Loucy (cell line): Measurements from ENCODE around the gene SCN4A.

Experiments used
- H2AFZ ChIP-seq: fragments of 200-600 bp; sonication (generic); 2 replicates; pipeline ENCODE4 v1.6.0; 2016; ENCODE audit warnings: antibody characterized with exemption, mild to moderate bottlenecking, low read length, moderate library complexity
- H3F3A ChIP-seq: fragments of 200-600 bp; 2 replicates; pipeline ENCODE4 v1.6.0; 2016; ENCODE audit warnings: antibody characterized with exemption, low read depth, mild to moderate bottlenecking
- H3K27me3 ChIP-seq: fragments of 200-600 bp; sonication (generic); 2 replicates; pipeline ENCODE4 v1.6.1; 2014; ENCODE audit warnings: low read length, mild to moderate bottlenecking; ENCODE audit not compliant: insufficient read depth, poor library complexity, severe bottlenecking
- H3K36me3 ChIP-seq: fragments of 200-600 bp; sonication (generic); 2 replicates; pipeline ENCODE4 v1.6.1; 2016; ENCODE audit warnings: low read length; ENCODE audit not compliant: insufficient read depth
- H3K4me1 ChIP-seq: fragments of 200-600 bp; sonication (generic); 2 replicates; pipeline ENCODE4 v1.5.1; 2014; ENCODE audit warnings: low read length, mild to moderate bottlenecking; ENCODE audit not compliant: insufficient read depth, poor library complexity, severe bottlenecking
- H3K4me2 ChIP-seq: fragments of 200-600 bp; sonication (generic); 2 replicates; pipeline ENCODE4 v1.6.0; 2014; ENCODE audit warnings: antibody characterized with exemption, low read length, low read depth, mild to moderate bottlenecking; ENCODE audit not compliant: poor library complexity, severe bottlenecking
- H3K4me3 ChIP-seq: fragments of 200-600 bp; sonication (generic); 2 replicates; pipeline ENCODE4 v1.5.1; 2014; ENCODE audit warnings: low read length, mild to moderate bottlenecking, mixed read lengths; ENCODE audit not compliant: poor library complexity, severe bottlenecking
- H3K79me2 ChIP-seq: fragments of 200-600 bp; sonication (generic); 2 replicates; pipeline ENCODE4 v1.6.1; 2014; ENCODE audit warnings: low read length; ENCODE audit not compliant: insufficient read depth
- H3K9ac ChIP-seq: fragments of 200-600 bp; sonication (generic); 2 replicates; pipeline ENCODE4 v1.6.0; 2014; ENCODE audit warnings: mild to moderate bottlenecking, low read depth, low read length, moderate library complexity; ENCODE audit not compliant: poor library complexity, severe bottlenecking
- H3K9me2 ChIP-seq: fragments of 200-600 bp; sonication (generic); replicated peaks from 2 replicates; pipeline ENCODE4 v1.6.1; 2016; ENCODE audit warnings: low read depth, low read length, mixed read lengths
- H3K9me3 ChIP-seq: fragments of 200-600 bp; sonication (generic); 2 replicates; pipeline ENCODE4 v1.6.1; 2014; ENCODE audit warnings: mild to moderate bottlenecking, antibody characterized with exemption, low read length, low read depth; ENCODE audit not compliant: insufficient read depth
- H4K20me1 ChIP-seq: fragments of 200-600 bp; sonication (generic); 2 replicates; pipeline ENCODE4 v1.6.0; 2014; ENCODE audit warnings: antibody characterized with exemption, low read length, mild to moderate bottlenecking; ENCODE audit not compliant: insufficient read depth, poor library complexity, severe bottlenecking
- CTCF ChIP-seq: fragments of 200-600 bp; sonication (generic); conservative IDR thresholded peaks from 2 replicates; pipeline ENCODE4 v1.5.1; 2014; ENCODE audit warnings: mild to moderate bottlenecking, antibody characterized with exemption, low read length
- EZH2phosphoT487 ChIP-seq: fragments of 200-600 bp; IDR thresholded peaks from 2 replicates; pipeline ENCODE4 v1.6.1; 2018; ENCODE audit warnings: antibody characterized with exemption, mild to moderate bottlenecking, moderate library complexity, borderline replicate concordance

Gene SCN4A

GRCh38 chr17:63954402-63955063 is 18.2 kb downstream of the SCN4A start:
- Histone ChIP-seq H3K36me3 (no peaks in the 10 kb centered on the region), H4K20me1 (no peaks in the 10 kb centered on the region), H3K27me3 (no peaks in the 10 kb centered on the region), H3K9me2 (no peaks in the 10 kb centered on the region), H3K9me3 (no peaks in the 10 kb centered on the region), H3K4me3 (peak overlapping the region; percentile 44), H3K9ac (peak overlapping the region; percentile 76), H3K79me2 (no peaks in the 10 kb centered on the region), H3K4me2 (peak overlapping the region; percentile 69), H3K4me1 (peaks cover 70% of the 10 kb centered on the region), H3F3A (peaks cover 9% of the 10 kb centered on the region; the same call in 1 of the 2 replicates), H2AFZ (no peak overlapping the region)
- no peak for TF ChIP-seq EZH2phosphoT487
- TF ChIP-seq CTCF: peak; percentile 28

DNA sequence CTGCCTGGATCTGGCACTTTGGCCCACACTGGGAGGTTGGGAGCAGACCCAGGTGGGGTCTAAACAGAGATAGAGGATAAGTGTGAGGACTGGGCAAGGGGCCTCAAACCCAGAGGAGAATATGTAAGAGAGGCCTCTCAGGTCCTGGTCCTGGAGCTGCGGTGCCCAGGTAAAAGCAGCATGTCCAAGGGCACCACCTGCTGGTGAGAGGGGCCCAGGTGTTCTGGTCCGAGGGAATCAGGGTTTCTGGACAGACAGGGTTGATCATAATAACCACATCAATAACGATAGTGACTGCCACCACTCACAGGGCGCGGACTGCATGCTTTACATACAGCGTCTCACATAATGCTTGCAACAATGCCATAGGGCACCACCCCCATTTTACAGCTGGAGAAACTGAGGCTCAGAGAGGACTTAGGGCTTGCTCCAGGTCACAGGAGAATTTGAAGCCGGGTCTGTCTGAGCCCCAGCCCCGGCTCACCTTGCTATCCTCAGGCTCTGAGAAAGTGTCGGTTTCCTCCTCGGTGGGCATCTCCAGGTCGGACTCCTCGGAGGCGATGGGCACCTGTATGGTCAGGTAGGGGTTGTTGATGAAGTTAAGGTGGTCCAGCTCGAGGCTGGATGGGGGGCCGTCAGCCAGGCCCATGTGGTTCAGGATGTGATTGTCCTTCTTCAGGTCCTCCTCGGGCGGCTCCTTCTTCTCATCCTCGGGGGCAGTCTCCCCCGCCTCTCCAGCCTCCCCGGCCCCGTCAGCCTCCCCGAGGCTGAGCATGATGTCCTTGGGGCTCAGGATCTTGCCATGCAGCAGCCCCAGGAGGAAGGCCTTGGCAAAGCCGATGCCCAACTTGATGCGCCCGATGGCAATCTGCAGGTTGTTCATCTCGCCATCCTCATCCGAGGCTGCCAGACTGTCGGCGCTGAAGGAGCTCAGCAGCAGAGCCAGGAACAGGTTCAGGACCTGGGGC is 21.5 kb downstream of the SCN4A start:
- Histone ChIP-seq H3K4me3 (no peak overlapping the region), H3F3A (peaks cover 9% of the 10 kb centered on the region; the same call in 1 of the 2 replicates), H3K79me2 (peaks cover 6% of the 10 kb centered on the region; the same call in 1 of the 2 replicates), H3K27me3 (no peaks in the 10 kb centered on the region), H2AFZ (no peak overlapping the region), H3K9me2 (no peaks in the 10 kb centered on the region), H3K4me1 (peaks cover 95% of the 10 kb centered on the region), H3K36me3 (no peaks in the 10 kb centered on the region), H4K20me1 (no peaks in the 10 kb centered on the region), H3K4me2 (peak overlapping the region; percentile 9), H3K9ac (peak overlapping the region; percentile 76), H3K9me3 (no peaks in the 10 kb centered on the region)
- TF ChIP-seq CTCF: peak; percentile 66
- no peak for TF ChIP-seq EZH2phosphoT487

DNA sequence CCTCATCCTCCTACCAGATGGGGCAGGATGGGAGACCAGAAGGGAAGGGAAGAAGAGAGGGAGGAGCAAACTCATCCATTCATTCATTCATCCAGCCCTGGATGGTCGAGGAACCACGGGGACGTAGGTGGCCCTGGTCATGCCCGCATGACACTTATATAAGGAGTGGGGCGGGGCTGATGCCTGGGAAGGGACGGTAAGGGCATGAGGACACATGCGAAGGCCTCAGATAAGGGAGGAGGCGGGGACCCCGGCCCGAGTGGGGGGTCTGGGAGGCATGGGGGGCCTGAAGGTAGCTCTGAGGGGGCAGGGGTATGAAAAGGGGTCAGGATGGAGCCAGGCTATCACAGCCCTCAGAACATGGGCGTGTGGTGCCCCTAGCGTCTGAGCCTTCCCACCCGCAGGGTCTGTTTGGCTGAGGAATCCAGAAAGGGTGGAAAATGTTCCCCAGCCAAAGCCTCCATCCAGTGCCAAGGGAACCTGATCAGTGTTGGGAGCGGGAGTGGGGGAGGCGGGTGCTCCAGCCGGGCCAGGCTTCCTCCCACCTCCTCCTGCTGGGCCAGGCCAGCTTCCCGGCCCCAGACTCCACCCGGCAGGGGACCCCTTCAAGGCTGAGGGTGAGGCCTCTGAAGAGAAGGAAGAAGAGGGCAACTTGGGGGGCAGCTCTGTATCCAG is 23.0 kb downstream of the SCN4A start:
- H3K4me1 ChIP-seq: peaks cover 94% of the 10 kb centered on the region

More for the DNA sequence above, 23.0 kb downstream of the SCN4A start:
- Histone ChIP-seq H3K4me3 (no peak overlapping the region), H3K9me2 (no peaks in the 10 kb centered on the region), H3K79me2 (peaks cover 6% of the 10 kb centered on the region; the same call in 1 of the 2 replicates), H2AFZ (no peak overlapping the region), H3K4me2 (no peak overlapping the region), H3F3A (peaks cover 6% of the 10 kb centered on the region; the same call in 1 of the 2 replicates), H3K36me3 (no peaks in the 10 kb centered on the region), H3K9ac (peak overlapping the region; percentile 57), H4K20me1 (no peaks in the 10 kb centered on the region), H3K9me3 (no peaks in the 10 kb centered on the region), H3K27me3 (no peaks in the 10 kb centered on the region)
- TF ChIP-seq CTCF: no peak
- no peak for TF ChIP-seq EZH2phosphoT487
